Fibroblast of villous mesenchyme (primary cell): ENCODE data around the gene GLTP. TPM values are rescaled to one million over a fixed set of nuclear protein-coding genes. Genes with fewer than 3 reads are reported as not detected.

Experiments
- DNase-seq: peaks from one replicate; pipeline ENCODE4 v3.0.0-alpha.2; 2010; ENCODE audit warnings: low read depth
- H3K4me3 ChIP-seq: 2 replicates; pipeline ENCODE4 v1.5.1; 2011; ENCODE audit warnings: low read depth, mild to moderate bottlenecking, low read length
- CTCF ChIP-seq: IDR thresholded peaks from 2 replicates; pipeline ENCODE4 v1.5.1; 2012; ENCODE audit warnings: low read depth, mild to moderate bottlenecking, low read length; ENCODE audit not compliant: insufficient read depth
- total RNA-seq: library from RNA; depleted of rRNA; stranded (reverse); fragments of >200 nt; gene quantifications from 2 replicates; pipeline ENCODE4 v1.2.3, GENCODE V29; 2012

The GLTP gene
- total RNA-seq, 1 donor: 52.2 TPM

- no peak for TF ChIP-seq CTCF
- no peak for DNase-seq
Measured at GRCh38 chr12:109925185-109925840, 45.0 kb upstream of the GLTP start.

GRCh38 chr12:109923481-109924245 is 43.3 kb upstream of the GLTP start:
- no peak for TF ChIP-seq CTCF
- H3K4me3 ChIP-seq: no peak overlapping the region
- no peak for DNase-seq

More at GRCh38 chr12:109925185-109925840, 45.0 kb upstream of the GLTP start:
- H3K4me3 ChIP-seq: no peak overlapping the region

GRCh38 chr12:109923038-109923437 is 42.7 kb upstream of the GLTP start:
- no peak overlapping the region for H3K4me3 ChIP-seq
- no peak for DNase-seq
- no peak for TF ChIP-seq CTCF

GRCh38 chr12:109921982-109922381 is 41.6 kb upstream of the GLTP start:
- H3K4me3 ChIP-seq: no peak overlapping the region
- DNase-seq: no peak
- no peak for TF ChIP-seq CTCF

GRCh38 chr12:109920261-109920780 is 40.0 kb upstream of the GLTP start:
- TF ChIP-seq CTCF: no peak
- H3K4me3 ChIP-seq: no peak overlapping the region
- no peak for DNase-seq

- DNase-seq: no peak
- no peak for TF ChIP-seq CTCF
- no peak overlapping the region for H3K4me3 ChIP-seq
Measured at GRCh38 chr12:109919456-109919855, 39.1 kb upstream of the GLTP start.

- no peak for DNase-seq
- no peak overlapping the region for H3K4me3 ChIP-seq
- no peak for TF ChIP-seq CTCF
Measured at GRCh38 chr12:109916045-109916444, 35.7 kb upstream of the GLTP start.
